ENCODE results near the gene TNK2.
"Not testable (repeated sequence)": the region's sequence is repeated elsewhere in the genome, so short reads cannot be mapped to it uniquely, and the experiment has no call there.

Gene TNK2

GRCh38 chr3:195885036-195885891 lies 23.1 kb downstream of the TNK2 start:
- no peak for DNase-seq (ENCODE audit: low spot score)

- DNase-seq (ENCODE audit: low spot score): no peak
Measured at GRCh38 chr3:195884691-195885035, 23.7 kb downstream of the TNK2 start.

GRCh38 chr3:195883801-195884200 lies 24.6 kb downstream of the TNK2 start:
- no peak for DNase-seq (ENCODE audit: low spot score)

- DNase-seq (ENCODE audit: low spot score): no peak
Measured at GRCh38 chr3:195883160-195883559, 25.2 kb downstream of the TNK2 start.

- DNase-seq (ENCODE audit: low spot score): no peak
Measured at GRCh38 chr3:195882002-195882441, 26.3 kb downstream of the TNK2 start.

GRCh38 chr3:195881276-195881988 lies 26.9 kb downstream of the TNK2 start:
- no peak for DNase-seq (ENCODE audit: low spot score)

- DNase-seq (ENCODE audit: low spot score): no peak
Measured at GRCh38 chr3:195880037-195880431, 28.3 kb downstream of the TNK2 start.

GRCh38 chr3:195879416-195880036 lies 28.8 kb downstream of the TNK2 start:
- DNase-seq (ENCODE audit: low spot score): no peak

- DNase-seq (ENCODE audit: low spot score): no peak
Measured at GRCh38 chr3:195878424-195879274, 29.7 kb downstream of the TNK2 start.

- DNase-seq (ENCODE audit: low spot score): no peak
Measured at GRCh38 chr3:195877767-195878423, 30.5 kb downstream of the TNK2 start.

- no peak for DNase-seq (ENCODE audit: low spot score)
Measured at GRCh38 chr3:195877136-195877715, 31.1 kb downstream of the TNK2 start.

GRCh38 chr3:195876297-195877064 lies 31.9 kb downstream of the TNK2 start:
- no peak for DNase-seq (ENCODE audit: low spot score)

- DNase-seq (ENCODE audit: low spot score): no peak
Measured at GRCh38 chr3:195875482-195876236, 32.7 kb downstream of the TNK2 start.

- no peak for DNase-seq (ENCODE audit: low spot score)
Measured at GRCh38 chr3:195873971-195874370, 34.4 kb downstream of the TNK2 start.

- no peak for DNase-seq (ENCODE audit: low spot score)
Measured at GRCh38 chr3:195873281-195873887, 35.0 kb downstream of the TNK2 start.

- DNase-seq (ENCODE audit: low spot score): no peak
Measured at GRCh38 chr3:195872800-195873199, 35.6 kb downstream of the TNK2 start.

- DNase-seq (ENCODE audit: low spot score): no peak
Measured at GRCh38 chr3:195872097-195872496, 36.3 kb downstream of the TNK2 start.

GRCh38 chr3:195871686-195872085 lies 36.7 kb downstream of the TNK2 start:
- DNase-seq (ENCODE audit: low spot score): not testable (repeated sequence)

GRCh38 chr3:195870937-195871336 lies 37.4 kb downstream of the TNK2 start:
- DNase-seq (ENCODE audit: low spot score): no peak

All from COLO829 (cell line).